Subcutaneous adipose tissue (tissue), 4 donors: Measurements from ENCODE around the gene DZIP3. TPM values are rescaled to one million over a fixed set of nuclear protein-coding genes. Genes with fewer than 3 reads are reported as not detected.

Source experiments
- CTCF ChIP-seq: fragments of 450-650 bp; IDR thresholded peaks from one replicate; pipeline ENCODE4 v1.5.1; 2016; ENCODE audit warnings: low read depth, mild to moderate bottlenecking, control low read depth, antibody characterized with exemption, moderate library complexity
- total RNA-seq, 4 donors: library from RNA; depleted of rRNA; stranded (reverse); fragments of >200 nt; gene quantifications; one replicate each; pipeline ENCODE4 v1.1.0, GENCODE V29; 2016

The DZIP3 gene
- total RNA-seq, 4 donors from 2014 or later: 6.2 to 9.5 (median 8.6) TPM

- no peak for TF ChIP-seq CTCF
Observed at GRCh38 chr3:108554229-108554628, 35.3 kb upstream of the DZIP3 start.

- no peak for TF ChIP-seq CTCF
Observed at GRCh38 chr3:108554913-108555571, 34.5 kb upstream of the DZIP3 start.

- no peak for TF ChIP-seq CTCF
Observed at GRCh38 chr3:108555966-108556581, 33.4 kb upstream of the DZIP3 start.

GRCh38 chr3:108562565-108562964 is 27.0 kb upstream of the DZIP3 start:
- TF ChIP-seq CTCF: no peak

- TF ChIP-seq CTCF: no peak
Observed at GRCh38 chr3:108564564-108564963, 25.0 kb upstream of the DZIP3 start.

GRCh38 chr3:108565506-108565905 is 24.0 kb upstream of the DZIP3 start:
- TF ChIP-seq CTCF: no peak

- no peak for TF ChIP-seq CTCF
Observed at GRCh38 chr3:108566599-108566998, 22.9 kb upstream of the DZIP3 start.
